GM23248 (cell line): Measurements from ENCODE around the gene NYAP2. TPM values are rescaled to one million over a fixed set of nuclear protein-coding genes. Genes with fewer than 3 reads are reported as not detected.

Source experiments
- DNase-seq: peaks from one replicate; pipeline ENCODE4 v3.0.0-alpha.2; 2015
- H2AFZ ChIP-seq: fragments of 200-600 bp; sonication (generic); 2 replicates; pipeline ENCODE4 v1.6.1; 2016; ENCODE audit warnings: antibody characterized with exemption
- H3F3A ChIP-seq: fragments of 200-600 bp; sonication (generic); 2 replicates; pipeline ENCODE4 v1.6.1; 2016; ENCODE audit warnings: mild to moderate bottlenecking, antibody characterized with exemption, mixed run types; ENCODE audit not compliant: insufficient read depth
- H3K27ac ChIP-seq: fragments of 200-600 bp; sonication (generic); 2 replicates; pipeline ENCODE4 v1.5.1; 2016; ENCODE audit warnings: mild to moderate bottlenecking
- H3K27me3 ChIP-seq: fragments of 200-600 bp; sonication (generic); replicated peaks from 2 replicates; pipeline ENCODE4 v1.6.1; 2016; ENCODE audit warnings: mild to moderate bottlenecking; ENCODE audit not compliant: insufficient read depth
- H3K36me3 ChIP-seq: fragments of 200-600 bp; sonication (generic); 2 replicates; pipeline ENCODE4 v1.6.1; 2016; ENCODE audit warnings: low read depth, mild to moderate bottlenecking
- H3K4me1 ChIP-seq: fragments of 200-600 bp; sonication (generic); 2 replicates; pipeline ENCODE4 v1.6.1; 2016; ENCODE audit warnings: mild to moderate bottlenecking; ENCODE audit not compliant: insufficient read depth
- H3K4me2 ChIP-seq: fragments of 200-600 bp; sonication (generic); one replicate; pipeline ENCODE4 v1.6.1; 2016; ENCODE audit warnings: mild to moderate bottlenecking; ENCODE audit not compliant: unreplicated experiment
- H3K4me3 ChIP-seq: fragments of 200-600 bp; sonication (generic); 2 replicates; pipeline ENCODE4 v1.5.1; 2016; ENCODE audit warnings: mild to moderate bottlenecking
- H3K79me2 ChIP-seq: fragments of 200-600 bp; sonication (generic); 2 replicates; pipeline ENCODE4 v1.6.1; 2016; ENCODE audit warnings: mild to moderate bottlenecking; ENCODE audit not compliant: insufficient read depth
- H3K9ac ChIP-seq: fragments of 200-600 bp; sonication (generic); 2 replicates; pipeline ENCODE4 v1.6.1; 2016; ENCODE audit warnings: mild to moderate bottlenecking
- H3K9me2 ChIP-seq: fragments of 200-600 bp; sonication (generic); 2 replicates; pipeline ENCODE4 v1.6.1; 2016; ENCODE audit warnings: mixed run types, mild to moderate bottlenecking, moderate library complexity; ENCODE audit not compliant: insufficient read depth
- H3K9me3 ChIP-seq: fragments of 200-600 bp; sonication (generic); one replicate; pipeline ENCODE4 v1.6.1; 2017; ENCODE audit warnings: low read depth
- H4K20me1 ChIP-seq: fragments of 200-600 bp; sonication (generic); 2 replicates; pipeline ENCODE4 v1.6.0; 2016; ENCODE audit not compliant: insufficient read depth
- EZH2 ChIP-seq: fragments of 200-600 bp; sonication (generic); IDR thresholded peaks from 2 replicates; pipeline ENCODE4 v1.6.1; 2018; ENCODE audit warnings: antibody characterized with exemption, mild to moderate bottlenecking; ENCODE audit not compliant: insufficient read depth, poor library complexity, severe bottlenecking
- EZH2phosphoT487 ChIP-seq: fragments of 200-600 bp; sonication (generic); IDR thresholded peaks from 2 replicates; pipeline ENCODE4 v1.6.1; 2018; ENCODE audit warnings: antibody characterized with exemption, moderate library complexity, mild to moderate bottlenecking, low read depth; ENCODE audit not compliant: insufficient read depth
- WGBS, 2 experiments: methylation state at CpG; one replicate each; pipeline ENCODE4 v1.1.6; 2015 to 2017; ENCODE audit warnings: low lambda C conversion rate in 2 of 2, low coverage in 1 of 2; ENCODE audit errors: missing lambda C conversion rate in 2 of 2; 5-methylcytosine and 5-hydroxymethylcytosine counted together
- in situ Hi-C: fragments of 300-500 bp; cut with MboI; formaldehyde crosslinking; loops from 2 replicates; pipeline ENCODE4 v1.15.0; 2020
- polyA plus RNA-seq: library from polyadenylated mRNA; unstranded; fragments of >200 nt; fragmentation: Nextera tagmentation; extraction: Ambion mirVana; gene quantifications from 2 replicates; pipeline ENCODE4 v1.2.1, GENCODE V29; 2016
- total RNA-seq: library from RNA; depleted of rRNA; stranded (reverse); fragments of >200 nt; shearing (Covaris generic); gene quantifications from 2 replicates; pipeline ENCODE4 v1.2.3, GENCODE V29; 2014

Gene NYAP2
- total and polyA plus RNA-seq, 2 experiments from 2014 or later = not detected

GRCh38 chr2:225636558-225636957 lies 237.0 kb downstream of the NYAP2 start:
- Histone ChIP-seq H3K9me2 (no peaks in the 10 kb centered on the region), H3K9ac (no peak overlapping the region), H3K79me2 (no peaks in the 10 kb centered on the region), H3K9me3 (no peaks in the 10 kb centered on the region), H2AFZ (no peak overlapping the region), H3K27ac (no peak overlapping the region), H3K4me2 (no peak overlapping the region), H3F3A (no peaks in the 10 kb centered on the region), H4K20me1 (no peaks in the 10 kb centered on the region), H3K4me1 (no peaks in the 10 kb centered on the region), H3K4me3 (no peak overlapping the region), H3K36me3 (no peaks in the 10 kb centered on the region), H3K27me3 (peaks cover 22% of the 10 kb centered on the region; the same call in 1 of the 2 replicates)
- in situ Hi-C loops = loop anchor here (25.0 kb wide), 1 partner anchor 749 kb away; no protein-coding TSS in a partner anchor
- 22 to 41% methylated on average over 1 of the region's 1 CpG for WGBS, 2 experiments
- DNase-seq = no peak
- TF ChIP-seq EZH2phosphoT487 (no peak), EZH2 (no peak)

- Histone ChIP-seq H3K79me2 (no peaks in the 10 kb centered on the region), H3K4me1 (no peaks in the 10 kb centered on the region), H3F3A (no peaks in the 10 kb centered on the region), H2AFZ (no peak overlapping the region), H3K4me2 (no peak overlapping the region), H3K36me3 (no peaks in the 10 kb centered on the region), H3K27ac (no peak overlapping the region), H3K9ac (no peak overlapping the region), H3K27me3 (peaks cover 17% of the 10 kb centered on the region; the same call in 1 of the 2 replicates), H3K4me3 (no peak overlapping the region), H4K20me1 (no peaks in the 10 kb centered on the region), H3K9me3 (no peaks in the 10 kb centered on the region), H3K9me2 (no peaks in the 10 kb centered on the region)
- TF ChIP-seq EZH2 = no peak
- no peak for TF ChIP-seq EZH2phosphoT487
- in situ Hi-C loops = loop anchor here (25.0 kb wide), 1 partner anchor 750 kb away; no protein-coding TSS in a partner anchor
- peak; percentile 13 for DNase-seq
- WGBS, 2 experiments = 2 to 3% methylated on average over 7 of the region's 7 CpGs
Measured at GRCh38 chr2:225637259-225637658, 237.7 kb downstream of the NYAP2 start.

GRCh38 chr2:225640550-225640949 lies 241.0 kb downstream of the NYAP2 start:
- Histone ChIP-seq H3K27me3 (0 out of 2 replicates have a peak, but pooled peaks cover 8% of the 10 kb centered on the region), H4K20me1 (no peaks in the 10 kb centered on the region), H3K9ac (no peak overlapping the region), H3F3A (no peaks in the 10 kb centered on the region), H3K79me2 (no peaks in the 10 kb centered on the region), H3K9me2 (no peaks in the 10 kb centered on the region), H3K27ac (no peak overlapping the region), H3K4me3 (no peak overlapping the region), H3K36me3 (no peaks in the 10 kb centered on the region), H2AFZ (no peak overlapping the region), H3K9me3 (no peaks in the 10 kb centered on the region), H3K4me2 (no peak overlapping the region), H3K4me1 (no peaks in the 10 kb centered on the region)
- 36 to 44% methylated on average over 3 of the region's 3 CpGs for WGBS, 2 experiments
- in situ Hi-C loops = loop anchor here (25.0 kb wide), 1 partner anchor 753 kb away; no protein-coding TSS in a partner anchor
- TF ChIP-seq EZH2phosphoT487 (no peak), EZH2 (no peak)
- no peak for DNase-seq

GRCh38 chr2:225649274-225649673 lies 249.8 kb downstream of the NYAP2 start:
- no peak for DNase-seq
- 32 to 41% methylated on average over 4 of the region's 4 CpGs for WGBS, 2 experiments

More at GRCh38 chr2:225649274-225649673, 249.8 kb downstream of the NYAP2 start:
- no peaks in the 10 kb centered on the region for H3K9me2 ChIP-seq
- no peak overlapping the region for H3K9ac ChIP-seq
- H3F3A ChIP-seq = no peaks in the 10 kb centered on the region
- H3K9me3 ChIP-seq = no peaks in the 10 kb centered on the region
- in situ Hi-C loops = loop anchor here (25.0 kb wide), 1 partner anchor 762 kb away; no protein-coding TSS in a partner anchor
- no peak overlapping the region for H3K4me2 ChIP-seq
- H3K4me1 ChIP-seq = no peaks in the 10 kb centered on the region
- no peaks in the 10 kb centered on the region for H3K79me2 ChIP-seq
- TF ChIP-seq EZH2phosphoT487 = no peak
- TF ChIP-seq EZH2 = no peak
- no peak overlapping the region for H3K27ac ChIP-seq
- no peak overlapping the region for H3K4me3 ChIP-seq
- no peak overlapping the region for H2AFZ ChIP-seq
- H4K20me1 ChIP-seq = no peaks in the 10 kb centered on the region
- peaks cover 12% of the 10 kb centered on the region; the same call in 1 of the 2 replicates for H3K27me3 ChIP-seq
- H3K36me3 ChIP-seq = no peaks in the 10 kb centered on the region
